Measurements from ENCODE around the gene CACNA1H.
"Not testable (repeated sequence)": the region's sequence is repeated elsewhere in the genome, so short reads cannot be mapped to it uniquely, and the experiment has no call there.

GRCh38 chr16:1225728-1226311 lies 72.9 kb downstream of the CACNA1H start:
- not testable (repeated sequence) for TF ChIP-seq CTCF (conservative IDR thresholded peaks at IDR 0.05; ENCODE audit: low read depth, low read length); EZH2 (IDR thresholded peaks at IDR 0.05; ENCODE audit: borderline replicate concordance, low read depth, low read length, poor library complexity, severe bottlenecking)

Data from A673 (cell line).